Activated T-helper 2 cell treated with anti-CD3 and anti-CD28 coated beads, Interferon-gamma antibody, Interleukin-2, Interleukin-4, amounts not matched to agents 10 μg/mL and 5 μg/mL and 100 μg/mL, durations not matched to agents 14 hours and 24 hours and 36 hours (primary cell): ENCODE data around the gene DST. TPM values are rescaled to one million over a fixed set of nuclear protein-coding genes. Genes with fewer than 3 reads are reported as not detected.
"Not testable (repeated sequence)": the region's sequence is repeated elsewhere in the genome, so short reads cannot be mapped to it uniquely, and the experiment has no call there.

Source experiments
- DNase-seq: peaks from one replicate; pipeline ENCODE4 v3.0.0; 2021; ENCODE audit warnings: low spot score
- H3K27ac Mint-ChIP-seq: one replicate; pipeline ENCODE4 v1.8.0; 2021; ENCODE audit warnings: mixed read lengths
- H3K27me3 Mint-ChIP-seq: one replicate; pipeline ENCODE4 v1.8.0; 2021; ENCODE audit warnings: low read depth, mixed read lengths
- H3K36me3 Mint-ChIP-seq: one replicate; pipeline ENCODE4 v1.8.0; 2021; ENCODE audit warnings: low read depth, mixed read lengths
- H3K4me1 Mint-ChIP-seq: one replicate; pipeline ENCODE4 v1.8.0; 2021; ENCODE audit warnings: low read depth, mixed read lengths
- H3K4me3 Mint-ChIP-seq: one replicate; pipeline ENCODE4 v1.8.0; 2021; ENCODE audit warnings: low read depth, mild to moderate bottlenecking, moderate library complexity, mixed read lengths
- H3K9me3 Mint-ChIP-seq: one replicate; pipeline ENCODE4 v1.8.0; 2021; ENCODE audit warnings: mixed read lengths
- intact Hi-C: fragments of 100-400 bp; cut with micrococcal nuclease; formaldehyde crosslinking; loops from one replicate; pipeline ENCODE4 v1.15.1; 2023
- total RNA-seq: library from RNA; stranded (reverse); gene quantifications from 2 replicates; pipeline ENCODE4 v1.2.3, GENCODE V29; 2022

Gene DST
- total RNA-seq, 1 donor from 2014 or later = 7.2 TPM

GRCh38 chr6:56572788-56573471 lies 69.8 kb downstream of the DST start:
- H3K4me1 Mint-ChIP-seq = no peaks in the 10 kb centered on the region
- no peak overlapping the region for H3K4me3 Mint-ChIP-seq
- H3K27ac Mint-ChIP-seq = no peak overlapping the region
- DNase-seq = no peak
- no peaks in the 10 kb centered on the region for H3K36me3 Mint-ChIP-seq
- H3K9me3 Mint-ChIP-seq = no peaks in the 10 kb centered on the region
- intact Hi-C loops = no loop called here
- H3K27me3 Mint-ChIP-seq = peaks cover 2% of the 10 kb centered on the region

DNA sequence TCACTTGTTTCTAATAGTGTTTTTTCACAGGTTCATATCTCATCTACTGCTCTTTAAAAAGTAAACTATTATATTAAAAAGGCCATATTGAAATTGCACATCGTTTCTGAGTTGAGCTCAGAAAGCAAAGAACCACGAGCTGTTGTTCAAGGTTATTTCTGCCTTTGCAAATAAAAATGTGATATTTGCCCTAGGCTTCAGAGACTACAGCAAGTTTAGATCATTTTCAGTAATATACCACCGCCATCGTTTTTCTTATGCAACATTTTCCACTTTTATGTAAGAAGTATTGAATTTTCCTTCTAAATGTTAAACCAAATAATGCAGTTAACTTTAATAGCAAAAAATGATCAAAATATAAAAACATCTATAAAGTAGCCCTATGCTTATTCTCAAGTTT lies 71.1 kb downstream of the DST start:
- Mint-ChIP-seq H3K36me3 (no peaks in the 10 kb centered on the region), H3K4me3 (no peak overlapping the region), H3K4me1 (no peaks in the 10 kb centered on the region), H3K27ac (no peak overlapping the region), H3K9me3 (no peaks in the 10 kb centered on the region), H3K27me3 (peaks cover 2% of the 10 kb centered on the region)
- no peak for DNase-seq
- intact Hi-C loops = loop anchor here (2.0 kb wide), 1 partner anchor 21 kb away; no protein-coding TSS in a partner anchor

- intact Hi-C loops = loop anchor here (1.0 to 2.0 kb wide), 2 partner anchors 22 to 211 kb away; no protein-coding TSS in a partner anchor
- DNase-seq = no peak
- Mint-ChIP-seq H3K4me1 (no peaks in the 10 kb centered on the region), H3K36me3 (no peaks in the 10 kb centered on the region), H3K4me3 (no peak overlapping the region), H3K9me3 (no peaks in the 10 kb centered on the region), H3K27ac (no peak overlapping the region), H3K27me3 (peaks cover 2% of the 10 kb centered on the region)
These were observed 72.0 kb downstream of the DST start for GRCh38 chr6:56570413-56571359.

DNA sequence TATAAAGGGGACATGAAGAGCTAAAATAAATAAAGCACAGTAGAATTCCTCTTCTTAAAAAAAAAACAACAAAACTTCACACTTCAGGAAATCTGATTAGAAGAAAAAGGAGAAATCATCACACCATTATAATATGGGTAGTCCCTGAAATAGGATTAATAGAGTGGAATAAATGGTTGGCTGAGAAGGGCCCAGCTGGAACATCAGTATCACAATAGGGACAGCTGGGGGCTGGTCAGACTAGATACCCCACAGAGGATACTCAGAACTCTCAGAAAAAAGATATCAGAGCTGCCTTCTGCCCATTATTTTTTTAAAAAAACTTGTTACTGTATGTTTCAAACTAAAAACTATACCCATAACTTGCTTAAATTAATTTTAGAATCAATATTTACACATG lies 75.2 kb downstream of the DST start:
- DNase-seq = no peak
- Mint-ChIP-seq H3K4me1 (no peaks in the 10 kb centered on the region), H3K4me3 (no peak overlapping the region), H3K9me3 (no peaks in the 10 kb centered on the region), H3K27ac (no peak overlapping the region), H3K27me3 (no peaks in the 10 kb centered on the region), H3K36me3 (no peaks in the 10 kb centered on the region)
- intact Hi-C loops = no loop called here

GRCh38 chr6:56562730-56563129 lies 80.0 kb downstream of the DST start:
- H3K27me3 Mint-ChIP-seq, H3K4me1 Mint-ChIP-seq, intact Hi-C loops, H3K9me3 Mint-ChIP-seq, H3K36me3 Mint-ChIP-seq, H3K4me3 Mint-ChIP-seq, H3K27ac Mint-ChIP-seq, DNase-seq: not testable (repeated sequence)

GRCh38 chr6:56556751-56557540 lies 85.7 kb downstream of the DST start:
- Mint-ChIP-seq H3K27me3 (no peaks in the 10 kb centered on the region), H3K36me3 (no peaks in the 10 kb centered on the region), H3K4me3 (no peak overlapping the region), H3K27ac (no peak overlapping the region), H3K4me1 (no peaks in the 10 kb centered on the region), H3K9me3 (no peaks in the 10 kb centered on the region)
- no peak for DNase-seq
- intact Hi-C loops = no loop called here

- Mint-ChIP-seq H3K36me3 (no peaks in the 10 kb centered on the region), H3K27me3 (no peaks in the 10 kb centered on the region), H3K9me3 (no peaks in the 10 kb centered on the region), H3K4me3 (no peak overlapping the region), H3K4me1 (no peaks in the 10 kb centered on the region), H3K27ac (no peak overlapping the region)
- no peak for DNase-seq
- intact Hi-C loops = no loop called here
These were observed 87.2 kb downstream of the DST start for GRCh38 chr6:56555438-56555872.

DNA sequence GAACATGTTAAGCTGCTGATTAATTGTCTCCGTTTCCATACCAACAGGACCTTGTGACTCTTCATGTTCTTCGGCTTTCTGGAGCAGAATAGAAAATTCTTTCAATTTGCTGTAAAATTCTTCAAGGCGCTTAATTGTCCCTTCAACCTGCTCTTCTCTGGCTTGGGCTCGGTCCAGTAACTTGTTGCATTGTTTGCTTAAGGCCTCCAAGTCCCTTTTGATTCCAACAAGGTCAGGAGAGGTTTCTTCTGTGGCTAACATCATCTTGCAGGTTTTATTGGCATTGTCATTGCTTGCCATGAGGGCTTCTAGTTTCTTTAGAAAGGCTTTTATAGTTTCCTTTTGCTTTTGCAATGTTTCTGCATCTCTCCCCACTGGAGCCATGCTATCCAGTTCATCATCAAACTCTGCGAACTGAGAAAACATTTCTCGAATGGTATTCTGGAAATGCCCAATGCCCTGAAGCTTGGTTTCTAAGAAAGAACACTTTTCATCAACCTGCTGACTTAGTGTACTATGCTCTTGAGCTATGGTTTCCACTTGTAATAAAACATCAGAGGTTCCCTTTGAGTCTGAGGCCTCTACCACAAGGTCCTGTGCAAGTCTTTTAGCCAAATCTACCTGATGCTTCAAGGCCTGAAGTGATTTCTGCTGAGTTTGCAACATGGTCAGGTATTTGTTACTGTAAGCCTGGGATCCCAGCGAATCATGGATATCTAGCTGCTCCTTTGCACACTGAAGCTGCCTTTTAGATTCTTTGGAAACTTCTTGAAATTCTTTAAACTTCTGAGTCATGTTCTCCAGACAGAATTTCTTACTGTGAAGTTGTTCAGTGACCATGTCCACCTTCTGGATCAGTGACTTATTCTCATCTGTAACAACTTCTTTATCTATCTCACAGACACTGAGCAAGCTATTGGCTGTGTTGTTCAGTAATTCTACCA lies 90.2 kb downstream of the DST start:
- Mint-ChIP-seq H3K36me3 (no peaks in the 10 kb centered on the region), H3K27me3 (no peaks in the 10 kb centered on the region), H3K9me3 (no peaks in the 10 kb centered on the region), H3K27ac (no peak overlapping the region), H3K4me3 (no peak overlapping the region), H3K4me1 (peaks cover 2% of the 10 kb centered on the region)
- intact Hi-C loops = no loop called here
- DNase-seq = no peak

GRCh38 chr6:56551409-56552120 lies 91.1 kb downstream of the DST start:
- Mint-ChIP-seq H3K9me3 (no peaks in the 10 kb centered on the region), H3K36me3 (no peaks in the 10 kb centered on the region), H3K27me3 (no peaks in the 10 kb centered on the region), H3K4me3 (no peak overlapping the region), H3K27ac (no peak overlapping the region), H3K4me1 (peaks cover 2% of the 10 kb centered on the region)
- DNase-seq = no peak
- intact Hi-C loops = no loop called here

- Mint-ChIP-seq H3K27me3 (no peaks in the 10 kb centered on the region), H3K9me3 (no peaks in the 10 kb centered on the region), H3K27ac (no peak overlapping the region), H3K36me3 (no peaks in the 10 kb centered on the region), H3K4me1 (peaks cover 2% of the 10 kb centered on the region), H3K4me3 (no peak overlapping the region)
- intact Hi-C loops = no loop called here
- no peak for DNase-seq
These were observed 92.4 kb downstream of the DST start for GRCh38 chr6:56550301-56550700.

DNA sequence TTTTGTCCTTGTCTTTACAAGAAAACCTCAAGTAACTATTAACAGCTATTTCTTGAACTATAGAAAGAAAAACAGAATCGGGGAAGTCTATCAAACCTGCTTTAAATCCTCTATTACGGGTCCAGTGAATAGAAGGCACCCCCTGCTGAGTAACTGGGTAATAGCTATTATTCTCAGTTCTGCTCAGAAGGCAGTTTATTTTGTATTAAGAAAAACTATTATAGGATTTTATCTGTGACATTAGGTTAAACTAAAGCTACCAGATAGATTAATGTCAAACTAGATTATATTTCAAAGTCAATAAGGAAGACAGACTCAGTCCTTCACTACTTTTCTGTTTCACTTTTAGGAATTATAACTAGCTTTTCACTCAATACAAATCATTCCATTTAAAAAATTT lies 93.7 kb downstream of the DST start:
- H3K27me3 Mint-ChIP-seq = peaks cover 3% of the 10 kb centered on the region

More for the DNA sequence above, 93.7 kb downstream of the DST start:
- Mint-ChIP-seq H3K4me3 (no peak overlapping the region), H3K27ac (no peak overlapping the region), H3K4me1 (peaks cover 2% of the 10 kb centered on the region), H3K9me3 (no peaks in the 10 kb centered on the region), H3K36me3 (no peaks in the 10 kb centered on the region)
- intact Hi-C loops = no loop called here
- DNase-seq = no peak
